IgD-negative memory B cell (primary cell): ENCODE data around the gene PKD1. TPM values are rescaled to one million over a fixed set of nuclear protein-coding genes. Genes with fewer than 3 reads are reported as not detected.
"Not testable (repeated sequence)": the region's sequence is repeated elsewhere in the genome, so short reads cannot be mapped to it uniquely, and the experiment has no call there.

Source experiments
- H3K27ac Mint-ChIP-seq, 3 donors: one replicate each; pipeline ENCODE4 v1.8.0; 2020 to 2022; ENCODE audit warnings: mild to moderate bottlenecking in 3 of 3, mixed read lengths in 3 of 3, moderate library complexity in 1 of 3
- H3K27me3 Mint-ChIP-seq: one replicate; pipeline ENCODE4 v1.8.0; 2021; ENCODE audit warnings: mixed read lengths
- H3K36me3 Mint-ChIP-seq: one replicate; pipeline ENCODE4 v1.8.0; 2020; ENCODE audit warnings: mild to moderate bottlenecking, mixed read lengths
- H3K4me1 Mint-ChIP-seq, 3 donors: one replicate each; pipeline ENCODE4 v1.8.0; 2020 to 2022; ENCODE audit warnings: mixed read lengths in 3 of 3, mild to moderate bottlenecking in 1 of 3
- H3K4me3 Mint-ChIP-seq, 4 donors: one replicate each; pipeline ENCODE4 v1.8.0; 2020 to 2022; ENCODE audit warnings: mild to moderate bottlenecking in 4 of 4, mixed read lengths in 4 of 4, moderate library complexity in 3 of 4
- H3K9me3 Mint-ChIP-seq, 3 donors: one replicate each; pipeline ENCODE4 v1.8.0; 2020 to 2021; ENCODE audit warnings: mixed read lengths in 3 of 3, mild to moderate bottlenecking in 1 of 3
- polyA plus RNA-seq: library from polyadenylated mRNA; unstranded; fragments of 300-500 nt; fragmentation: Illumina TruSeq; gene quantifications from one replicate; pipeline ENCODE4 v1.2.3, GENCODE V29; 2021

PKD1 gene
- polyA plus RNA-seq, 1 donor from 2014 or later, result 7.4 TPM

GRCh38 chr16:2114225-2114624, 21.5 kb downstream of the PKD1 start:
- not testable (repeated sequence) for H3K36me3 Mint-ChIP-seq, H3K4me3 Mint-ChIP-seq, H3K4me1 Mint-ChIP-seq, H3K9me3 Mint-ChIP-seq, H3K27ac Mint-ChIP-seq, H3K27me3 Mint-ChIP-seq

GRCh38 chr16:2112539-2113106, 23.1 kb downstream of the PKD1 start:
- not testable (repeated sequence) for H3K4me3 Mint-ChIP-seq, H3K4me1 Mint-ChIP-seq

GRCh38 chr16:2111412-2112335, 24.0 kb downstream of the PKD1 start:
- H3K36me3 Mint-ChIP-seq, H3K27ac Mint-ChIP-seq, H3K4me1 Mint-ChIP-seq, H3K4me3 Mint-ChIP-seq, H3K9me3 Mint-ChIP-seq, H3K27me3 Mint-ChIP-seq: not testable (repeated sequence)

More at GRCh38 chr16:2112539-2113106, 23.1 kb downstream of the PKD1 start:
- not testable (repeated sequence) for H3K36me3 Mint-ChIP-seq, H3K27me3 Mint-ChIP-seq, H3K9me3 Mint-ChIP-seq, H3K27ac Mint-ChIP-seq

GRCh38 chr16:2111009-2111353, 24.7 kb downstream of the PKD1 start:
- not testable (repeated sequence) for H3K27ac Mint-ChIP-seq, H3K9me3 Mint-ChIP-seq, H3K36me3 Mint-ChIP-seq, H3K4me3 Mint-ChIP-seq, H3K4me1 Mint-ChIP-seq, H3K27me3 Mint-ChIP-seq

GRCh38 chr16:2110332-2111008, 25.2 kb downstream of the PKD1 start:
- H3K4me3 Mint-ChIP-seq, H3K27me3 Mint-ChIP-seq, H3K4me1 Mint-ChIP-seq, H3K27ac Mint-ChIP-seq, H3K9me3 Mint-ChIP-seq, H3K36me3 Mint-ChIP-seq: not testable (repeated sequence)

GRCh38 chr16:2109872-2110271, 25.8 kb downstream of the PKD1 start:
- H3K4me3 Mint-ChIP-seq, H3K27ac Mint-ChIP-seq, H3K4me1 Mint-ChIP-seq, H3K36me3 Mint-ChIP-seq, H3K9me3 Mint-ChIP-seq, H3K27me3 Mint-ChIP-seq: not testable (repeated sequence)

- H3K4me3 Mint-ChIP-seq, H3K9me3 Mint-ChIP-seq, H3K27me3 Mint-ChIP-seq, H3K36me3 Mint-ChIP-seq, H3K4me1 Mint-ChIP-seq, H3K27ac Mint-ChIP-seq: not testable (repeated sequence)
Observed at GRCh38 chr16:2109271-2109580, 26.5 kb downstream of the PKD1 start.

GRCh38 chr16:2108446-2109270, 27.0 kb downstream of the PKD1 start:
- H3K4me3 Mint-ChIP-seq, H3K36me3 Mint-ChIP-seq, H3K27ac Mint-ChIP-seq, H3K4me1 Mint-ChIP-seq, H3K9me3 Mint-ChIP-seq, H3K27me3 Mint-ChIP-seq: not testable (repeated sequence)

- not testable (repeated sequence) for H3K4me1 Mint-ChIP-seq, H3K9me3 Mint-ChIP-seq, H3K36me3 Mint-ChIP-seq, H3K27me3 Mint-ChIP-seq, H3K4me3 Mint-ChIP-seq, H3K27ac Mint-ChIP-seq
Observed at GRCh38 chr16:2107791-2108125, 27.9 kb downstream of the PKD1 start.

- not testable (repeated sequence) for H3K4me3 Mint-ChIP-seq, H3K4me1 Mint-ChIP-seq, H3K27me3 Mint-ChIP-seq, H3K9me3 Mint-ChIP-seq, H3K27ac Mint-ChIP-seq, H3K36me3 Mint-ChIP-seq
Observed at GRCh38 chr16:2107121-2107790, 28.4 kb downstream of the PKD1 start.

- H3K27me3 Mint-ChIP-seq, H3K4me1 Mint-ChIP-seq, H3K27ac Mint-ChIP-seq, H3K9me3 Mint-ChIP-seq, H3K4me3 Mint-ChIP-seq, H3K36me3 Mint-ChIP-seq: not testable (repeated sequence)
Observed at GRCh38 chr16:2106211-2106610, 29.5 kb downstream of the PKD1 start.

GRCh38 chr16:2105769-2106168, 29.9 kb downstream of the PKD1 start:
- not testable (repeated sequence) for H3K27ac Mint-ChIP-seq, H3K4me3 Mint-ChIP-seq, H3K27me3 Mint-ChIP-seq, H3K9me3 Mint-ChIP-seq, H3K4me1 Mint-ChIP-seq, H3K36me3 Mint-ChIP-seq

- not testable (repeated sequence) for H3K4me1 Mint-ChIP-seq, H3K27ac Mint-ChIP-seq, H3K9me3 Mint-ChIP-seq, H3K36me3 Mint-ChIP-seq, H3K27me3 Mint-ChIP-seq
- H3K4me3 Mint-ChIP-seq, result peak overlapping the region in 1 of 4 donors; percentile 23
Observed at GRCh38 chr16:2105291-2105690, 30.4 kb downstream of the PKD1 start.

- not testable (repeated sequence) for H3K4me3 Mint-ChIP-seq, H3K4me1 Mint-ChIP-seq, H3K27ac Mint-ChIP-seq, H3K27me3 Mint-ChIP-seq, H3K36me3 Mint-ChIP-seq, H3K9me3 Mint-ChIP-seq
Observed at GRCh38 chr16:2104464-2104863, 31.2 kb downstream of the PKD1 start.

GRCh38 chr16:2102471-2102870, 33.2 kb downstream of the PKD1 start:
- Mint-ChIP-seq H3K4me3 (no peak overlapping the region), H3K27me3 (no peaks in the 10 kb centered on the region), H3K4me1 (no peaks in the 10 kb centered on the region), H3K27ac (no peak overlapping the region), H3K36me3 (peaks cover under 1% of the 10 kb centered on the region), H3K9me3 (no peaks in the 10 kb centered on the region)
